ENCODE results near the gene STXBP5. TPM values are rescaled to one million over a fixed set of nuclear protein-coding genes. Genes with fewer than 3 reads are reported as not detected.
A peak's percentile ranks its signal among the peaks of the same experiment; 100 is the strongest.

Gene STXBP5
- total and polyA plus RNA-seq, 2 of the 13 experiments (the other 11 are each of a cell fraction or from before 2014, with no cell fraction given), result 8.8 to 19.4 TPM

GRCh38 chr6:147203311-147204059, 732 bp upstream of the STXBP5 start (continued):
- TF ChIP-seq E2F5 (CRISPR knock-in tag; conservative IDR thresholded peaks at IDR 0.05), result peak; percentile 50; the same call in 1 of the 2 replicates
- peak; percentile 31; the same call in 1 of the 3 replicates for TF ChIP-seq MXI1 (IDR thresholded peaks at IDR 0.05; ENCODE audit: borderline replicate concordance, low read depth, low read length)
- no peak for TF ChIP-seq ZNF550 (CRISPR knock-in tag; IDR thresholded peaks at IDR 0.05; ENCODE audit: borderline replicate concordance)
- no peak for TF ChIP-seq RBAK (CRISPR knock-in tag; IDR thresholded peaks at IDR 0.05)
- TF ChIP-seq ZNF337 (CRISPR knock-in tag; IDR thresholded peaks at IDR 0.05; ENCODE audit: borderline replicate concordance, low read depth), result no peak
- TF ChIP-seq THRA (CRISPR knock-in tag; IDR thresholded peaks at IDR 0.05; ENCODE audit: borderline replicate concordance), result no peak
- TF ChIP-seq ZSCAN12 (CRISPR knock-in tag; IDR thresholded peaks at IDR 0.05), result 0 out of 2 replicates have a peak, but pooled peaks have one; percentile 15
- no peak for TF ChIP-seq DPF2 (CRISPR knock-in tag; IDR thresholded peaks at IDR 0.05; ENCODE audit: borderline replicate concordance, low read depth)
- 0 out of 2 replicates have a peak, but pooled peaks have one; percentile 73 for TF ChIP-seq ZNF256 (CRISPR knock-in tag; conservative IDR thresholded peaks at IDR 0.05)
- TF ChIP-seq ZNF136 (CRISPR knock-in tag; IDR thresholded peaks at IDR 0.05; ENCODE audit: low read depth), result no peak
- TF ChIP-seq KDM1A (CRISPR knock-in tag; IDR thresholded peaks at IDR 0.05), result no peak
- no peak for TF ChIP-seq SOX6 (IDR thresholded peaks at IDR 0.05)
- TF ChIP-seq SOX6 (CRISPR knock-in tag; IDR thresholded peaks at IDR 0.05), result no peak
- TF ChIP-seq ZNF503 (CRISPR knock-in tag; IDR thresholded peaks at IDR 0.05), result peak; percentile 29; the same call in 1 of the 2 replicates
- TF ChIP-seq FOXK1 (CRISPR knock-in tag; IDR thresholded peaks at IDR 0.05; ENCODE audit: borderline replicate concordance, low read depth), result 0 out of 2 replicates have a peak, but pooled peaks have one; percentile 50
- no peak for TF ChIP-seq SMYD3 (CRISPR knock-in tag; IDR thresholded peaks at IDR 0.05)
- peak; percentile 69 for TF ChIP-seq POLR2G (IDR thresholded peaks at IDR 0.05; ENCODE audit: low read depth, low read length)
- no peak for TF ChIP-seq PLSCR1 (CRISPR knock-in tag; IDR thresholded peaks at IDR 0.05; ENCODE audit: borderline replicate concordance)
- TF ChIP-seq, protein P1, sequence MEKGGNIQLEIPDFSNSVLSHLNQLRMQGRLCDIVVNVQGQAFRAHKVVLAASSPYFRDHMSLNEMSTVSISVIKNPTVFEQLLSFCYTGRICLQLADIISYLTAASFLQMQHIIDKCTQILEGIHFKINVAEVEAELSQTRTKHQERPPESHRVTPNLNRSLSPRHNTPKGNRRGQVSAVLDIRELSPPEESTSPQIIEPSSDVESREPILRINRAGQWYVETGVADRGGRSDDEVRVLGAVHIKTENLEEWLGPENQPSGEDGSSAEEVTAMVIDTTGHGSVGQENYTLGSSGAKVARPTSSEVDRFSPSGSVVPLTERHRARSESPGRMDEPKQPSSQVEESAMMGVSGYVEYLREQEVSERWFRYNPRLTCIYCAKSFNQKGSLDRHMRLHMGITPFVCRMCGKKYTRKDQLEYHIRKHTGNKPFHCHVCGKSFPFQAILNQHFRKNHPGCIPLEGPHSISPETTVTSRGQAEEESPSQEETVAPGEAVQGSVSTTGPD (CRISPR knock-in tag; IDR thresholded peaks at IDR 0.05), result 0 out of 2 replicates have a peak, but pooled peaks have one; percentile 15
- 0 out of 4 replicates have a peak, but pooled peaks of 1 of the 2 experiments have one; percentile 4 for TF ChIP-seq EP300 (IDR thresholded peaks at IDR 0.05; ENCODE audit: low read depth in 2 of 2, low read length in 2 of 2)
- no peak for TF ChIP-seq EP300 (CRISPR knock-in tag; IDR thresholded peaks at IDR 0.05; ENCODE audit: borderline replicate concordance)
- peak; percentile 17; the same call in 1 of the 2 replicates for TF ChIP-seq ZSCAN9 (CRISPR knock-in tag; IDR thresholded peaks at IDR 0.05; ENCODE audit: borderline replicate concordance)
- TF ChIP-seq SMC3 (IDR thresholded peaks at IDR 0.05; ENCODE audit: low read length), result no peak
- TF ChIP-seq ZFP36L1 (CRISPR knock-in tag; IDR thresholded peaks at IDR 0.05), result peak; percentile 11; the same call in 1 of the 2 replicates
